Right lobe of liver (tissue), 4 donors: ENCODE measurements around the gene PARP9.

Experiments
- POLR2A ChIP-seq: fragments of 450-650 bp; IDR thresholded peaks from one replicate; pipeline ENCODE4 v1.6.1; 2017; ENCODE audit warnings: antibody characterized with exemption, mild to moderate bottlenecking
- TF ChIP-seq, protein P1 (sequence below), 4 donors: fragments of 200-600 bp in 3 of 4; fragments of 450-650 bp in 1 of 4; IDR thresholded peaks; one replicate each; pipeline versions ENCODE4 v1.5.1 to v1.8.0; 2016 to 2022; ENCODE audit warnings: antibody characterized with exemption in 4 of 4, mild to moderate bottlenecking in 2 of 4
- donor health status: DM: no; HTN: no; CAD: no.
- donor health status: DM: no; HTN: no; CAD: no.
- donor health status: DM: no; HTN: yes; CAD: no.

- TF ChIP-seq POLR2A: no peak
- TF ChIP-seq, protein P1, sequence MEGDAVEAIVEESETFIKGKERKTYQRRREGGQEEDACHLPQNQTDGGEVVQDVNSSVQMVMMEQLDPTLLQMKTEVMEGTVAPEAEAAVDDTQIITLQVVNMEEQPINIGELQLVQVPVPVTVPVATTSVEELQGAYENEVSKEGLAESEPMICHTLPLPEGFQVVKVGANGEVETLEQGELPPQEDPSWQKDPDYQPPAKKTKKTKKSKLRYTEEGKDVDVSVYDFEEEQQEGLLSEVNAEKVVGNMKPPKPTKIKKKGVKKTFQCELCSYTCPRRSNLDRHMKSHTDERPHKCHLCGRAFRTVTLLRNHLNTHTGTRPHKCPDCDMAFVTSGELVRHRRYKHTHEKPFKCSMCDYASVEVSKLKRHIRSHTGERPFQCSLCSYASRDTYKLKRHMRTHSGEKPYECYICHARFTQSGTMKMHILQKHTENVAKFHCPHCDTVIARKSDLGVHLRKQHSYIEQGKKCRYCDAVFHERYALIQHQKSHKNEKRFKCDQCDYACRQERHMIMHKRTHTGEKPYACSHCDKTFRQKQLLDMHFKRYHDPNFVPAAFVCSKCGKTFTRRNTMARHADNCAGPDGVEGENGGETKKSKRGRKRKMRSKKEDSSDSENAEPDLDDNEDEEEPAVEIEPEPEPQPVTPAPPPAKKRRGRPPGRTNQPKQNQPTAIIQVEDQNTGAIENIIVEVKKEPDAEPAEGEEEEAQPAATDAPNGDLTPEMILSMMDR (IDR thresholded peaks at IDR 0.05): no peak
Observed at GRCh38 chr3:122586773-122587485, 22.8 kb upstream of the PARP9 start.
